SKM-1 (cell line): ENCODE results near the gene PARD3.
"Not testable (repeated sequence)": the region's sequence is repeated elsewhere in the genome, so short reads cannot be mapped to it uniquely, and the experiment has no call there.

Experiments used
- DNase-seq: peaks from one replicate; lab custom pipeline; 2025; ENCODE audit not compliant: unreplicated experiment; lab: John Stamatoyannopoulos, UW

Gene PARD3

GRCh38 chr10:34768261-34768971 is 46.7 kb downstream of the PARD3 start:
- DNase-seq: no peak

- no peak for DNase-seq
Observed at GRCh38 chr10:34766811-34767494, 48.1 kb downstream of the PARD3 start.

GRCh38 chr10:34766266-34766600 is 48.9 kb downstream of the PARD3 start:
- DNase-seq: no peak

- no peak for DNase-seq
Observed at GRCh38 chr10:34764472-34764946, 50.6 kb downstream of the PARD3 start.

GRCh38 chr10:34762603-34763299 is 52.3 kb downstream of the PARD3 start:
- no peak for DNase-seq

- no peak for DNase-seq
Observed at GRCh38 chr10:34762156-34762555, 52.9 kb downstream of the PARD3 start.

- DNase-seq: no peak
Observed at GRCh38 chr10:34761453-34761852, 53.6 kb downstream of the PARD3 start.

GRCh38 chr10:34760606-34761005 is 54.5 kb downstream of the PARD3 start:
- no peak for DNase-seq

- no peak for DNase-seq
Observed at GRCh38 chr10:34759837-34760215, 55.3 kb downstream of the PARD3 start.

- DNase-seq: no peak
Observed at GRCh38 chr10:34759161-34759836, 55.8 kb downstream of the PARD3 start.

GRCh38 chr10:34758447-34758996 is 56.6 kb downstream of the PARD3 start:
- DNase-seq: peak; percentile 13

GRCh38 chr10:34757933-34758332 is 57.2 kb downstream of the PARD3 start:
- no peak for DNase-seq

GRCh38 chr10:34757181-34757580 is 57.9 kb downstream of the PARD3 start:
- DNase-seq: not testable (repeated sequence)

- no peak for DNase-seq
Observed at GRCh38 chr10:34756584-34756983, 58.5 kb downstream of the PARD3 start.

- DNase-seq: no peak
Observed at GRCh38 chr10:34753014-34753757, 61.9 kb downstream of the PARD3 start.

- DNase-seq: no peak
Observed at GRCh38 chr10:34751272-34751671, 63.8 kb downstream of the PARD3 start.

GRCh38 chr10:34750795-34751194 is 64.3 kb downstream of the PARD3 start:
- DNase-seq: not testable (repeated sequence)

GRCh38 chr10:34748767-34749166 is 66.3 kb downstream of the PARD3 start:
- DNase-seq: no peak

- DNase-seq: no peak
Observed at GRCh38 chr10:34748357-34748756, 66.7 kb downstream of the PARD3 start.

GRCh38 chr10:34746094-34746493 is 69.0 kb downstream of the PARD3 start:
- no peak for DNase-seq
